HG03196 (cell line): ENCODE measurements around the gene ZNF555.
"Not testable (repeated sequence)": the region's sequence is repeated elsewhere in the genome, so short reads cannot be mapped to it uniquely, and the experiment has no call there.

Experiments
- ATAC-seq: cut with Tn5 transposase; IDR thresholded peaks from one replicate; pipeline ENCODE4 v1.9.1; 2021; ENCODE audit not compliant: unreplicated experiment

Gene ZNF555

GRCh38 chr19:2840794-2841791 lies at the start of gene ZNF555:
TSS of gene ZNF555 (plus strand) at chr19:2841475. CDS start at chr19:2841573, 98 bp downstream.
- peak; percentile 92 for ATAC-seq

GRCh38 chr19:2791876-2792275 lies 49.4 kb upstream of the ZNF555 start:
- ATAC-seq, result no peak

GRCh38 chr19:2792666-2793065 lies 48.6 kb upstream of the ZNF555 start:
- not testable (repeated sequence) for ATAC-seq

GRCh38 chr19:2793126-2793525 lies 48.1 kb upstream of the ZNF555 start:
- ATAC-seq, result no peak

GRCh38 chr19:2793577-2793976 lies 47.7 kb upstream of the ZNF555 start:
- no peak for ATAC-seq

GRCh38 chr19:2795827-2796658 lies 45.2 kb upstream of the ZNF555 start:
- no peak for ATAC-seq

- no peak for ATAC-seq
These were observed 44.5 kb upstream of the ZNF555 start for GRCh38 chr19:2796659-2797266.

GRCh38 chr19:2797280-2797679 lies 44.0 kb upstream of the ZNF555 start:
- no peak for ATAC-seq

GRCh38 chr19:2798158-2798685 lies 43.1 kb upstream of the ZNF555 start:
- ATAC-seq, result no peak

GRCh38 chr19:2798733-2799132 lies 42.5 kb upstream of the ZNF555 start:
- no peak for ATAC-seq

GRCh38 chr19:2799273-2800020 lies 41.8 kb upstream of the ZNF555 start:
- no peak for ATAC-seq

GRCh38 chr19:2800506-2800905 lies 40.8 kb upstream of the ZNF555 start:
- no peak for ATAC-seq

- ATAC-seq, result no peak
These were observed 38.4 kb upstream of the ZNF555 start for GRCh38 chr19:2802826-2803225.

GRCh38 chr19:2803486-2804155 lies 37.7 kb upstream of the ZNF555 start:
- ATAC-seq, result no peak

GRCh38 chr19:2804156-2805004 lies 36.9 kb upstream of the ZNF555 start:
- no peak for ATAC-seq

GRCh38 chr19:2805261-2805900 lies 35.9 kb upstream of the ZNF555 start:
- no peak for ATAC-seq

- ATAC-seq, result no peak
These were observed 35.2 kb upstream of the ZNF555 start for GRCh38 chr19:2805991-2806649.
